Stimulated activated CD8-positive, alpha-beta memory T cell treated with anti-CD3 and anti-CD28 coated beads, Interleukin-12 subunit alpha, Interleukin-12 subunit beta, amount 100 ng/mL, for 4 hours (primary cell): Measurements from ENCODE around the gene GSX2.
"Not testable (repeated sequence)": the region's sequence is repeated elsewhere in the genome, so short reads cannot be mapped to it uniquely, and the experiment has no call there.

Experiments
- DNase-seq: peaks from one replicate; pipeline ENCODE4 v3.0.0-alpha.2; 2020; ENCODE audit warnings: low read depth

Gene GSX2

DNA sequence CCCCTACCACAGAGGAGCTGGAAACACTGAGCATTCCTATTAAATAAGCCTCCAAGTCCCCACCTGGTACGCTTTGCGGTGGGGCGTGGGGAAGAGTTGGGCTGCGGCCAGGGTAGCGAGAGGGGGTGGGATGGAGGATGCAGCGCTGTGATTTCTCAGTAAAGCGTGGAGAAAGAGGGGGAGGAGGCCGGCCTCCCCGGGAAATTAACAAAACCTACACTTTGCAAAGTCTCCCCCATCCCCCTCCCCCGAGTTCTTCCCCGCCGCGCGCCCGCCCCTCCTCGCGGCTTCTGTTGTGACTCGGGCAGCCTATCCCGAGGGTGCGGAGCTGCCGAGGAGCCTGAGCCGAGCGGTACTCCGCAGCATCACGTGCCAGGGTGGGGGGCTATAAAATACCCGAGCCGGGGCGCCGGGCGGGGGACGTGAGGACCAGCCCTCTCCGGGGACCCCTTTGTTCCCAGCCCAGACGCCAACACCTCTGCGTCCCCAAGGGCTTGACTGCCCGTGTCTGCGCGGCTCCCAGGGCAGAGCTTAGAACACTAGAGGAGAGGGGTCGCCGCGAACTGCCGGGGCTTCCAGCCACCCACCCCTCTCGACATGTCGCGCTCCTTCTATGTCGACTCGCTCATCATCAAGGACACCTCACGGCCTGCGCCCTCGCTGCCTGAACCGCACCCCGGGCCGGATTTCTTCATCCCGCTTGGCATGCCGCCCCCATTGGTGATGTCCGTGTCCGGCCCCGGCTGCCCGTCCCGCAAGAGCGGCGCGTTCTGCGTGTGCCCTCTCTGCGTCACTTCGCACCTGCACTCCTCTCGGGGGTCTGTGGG, at the start of gene GSX2:
TSS of gene GSX2 (plus strand) at position 416 of the 827 bp plus-strand sequence. CDS start at position 598, 182 bp downstream.
- DNase-seq, result no peak

DNA sequence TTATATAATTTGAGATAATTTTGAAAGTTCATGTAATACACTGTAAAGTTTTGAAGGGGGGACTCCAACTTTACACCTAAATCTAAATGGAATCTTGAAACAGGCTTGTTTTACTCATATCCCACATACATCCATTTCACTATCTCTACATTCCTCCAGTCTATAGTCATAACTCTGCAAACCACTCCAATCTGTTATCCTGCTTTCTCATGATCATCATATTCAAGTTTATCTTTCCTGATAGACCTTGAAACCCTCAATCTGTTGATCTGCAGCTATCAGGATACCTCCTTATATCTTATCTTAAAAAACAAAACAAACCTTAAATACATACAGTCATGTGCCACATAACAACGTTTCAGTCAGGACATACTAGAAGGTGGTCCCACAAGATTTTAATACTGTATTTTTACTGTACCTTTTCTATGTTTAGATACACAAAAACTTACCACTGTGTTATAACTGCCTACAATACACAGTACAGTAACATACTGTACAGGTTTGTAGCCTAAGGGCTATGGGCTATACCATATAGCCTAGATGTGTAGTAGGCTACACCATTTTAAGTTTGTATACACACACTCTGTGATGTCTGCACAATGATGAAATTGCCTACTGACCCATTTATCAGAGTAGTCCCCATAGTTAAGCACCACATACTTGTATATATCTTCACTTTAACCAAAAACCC, 49.6 kb upstream of the GSX2 start:
- no peak for DNase-seq

DNA sequence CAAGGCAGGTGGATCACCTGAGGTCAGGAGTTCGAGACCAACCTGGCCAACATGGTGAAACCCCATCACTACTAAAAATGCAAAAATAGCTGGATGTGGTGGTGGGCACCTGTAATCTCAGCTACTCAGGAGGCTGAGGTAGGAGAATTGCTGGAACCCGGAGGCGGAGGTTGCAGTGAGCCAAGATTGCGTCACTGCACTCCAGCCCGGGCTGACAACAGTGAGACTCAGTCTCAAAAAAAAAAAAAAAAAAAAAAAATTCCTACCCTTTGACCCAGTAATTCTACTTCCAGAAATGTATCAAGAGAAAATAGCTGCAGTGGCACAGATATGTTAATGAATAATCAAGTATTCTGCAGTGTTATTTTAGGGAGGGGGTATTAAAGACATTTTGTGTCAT, 46.6 kb upstream of the GSX2 start:
- DNase-seq, result not testable (repeated sequence)

DNA sequence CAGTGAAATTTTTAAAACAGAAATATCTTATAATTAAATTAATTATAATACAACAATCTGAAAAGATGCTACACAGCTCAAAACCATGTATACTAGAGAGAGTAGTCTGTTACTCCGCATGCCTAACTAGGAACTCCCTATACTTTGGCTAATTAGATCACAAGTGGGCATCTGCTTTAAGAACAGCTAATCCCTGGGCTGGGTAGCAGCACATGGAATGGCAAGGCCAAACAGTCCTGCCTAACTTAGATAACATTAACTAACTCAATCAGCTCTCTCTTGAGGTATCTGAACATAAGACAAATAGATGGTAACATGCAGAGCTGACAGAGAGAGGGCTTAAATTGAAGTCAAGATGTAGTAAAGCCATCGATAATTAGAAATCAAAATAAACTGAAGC, 45.5 kb upstream of the GSX2 start:
- DNase-seq, result no peak

DNA sequence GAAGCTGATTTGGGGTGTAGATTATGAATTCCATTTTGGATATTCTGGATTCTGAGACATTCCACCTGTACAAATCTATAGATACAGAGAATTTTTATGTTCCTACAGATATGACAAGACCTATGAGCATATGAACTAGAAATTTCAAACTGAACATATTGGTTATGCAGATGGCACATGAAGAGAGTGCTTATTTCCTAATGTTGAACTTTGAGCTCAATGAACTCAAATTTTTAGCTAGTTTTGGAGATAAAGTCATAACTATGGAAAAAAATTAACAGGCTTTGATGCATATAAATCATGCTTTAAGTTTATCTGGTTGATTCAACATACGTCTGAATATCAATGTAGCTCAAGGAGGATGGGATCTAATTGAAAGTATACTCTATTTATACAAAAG, 44.5 kb upstream of the GSX2 start:
- DNase-seq, result no peak

DNA sequence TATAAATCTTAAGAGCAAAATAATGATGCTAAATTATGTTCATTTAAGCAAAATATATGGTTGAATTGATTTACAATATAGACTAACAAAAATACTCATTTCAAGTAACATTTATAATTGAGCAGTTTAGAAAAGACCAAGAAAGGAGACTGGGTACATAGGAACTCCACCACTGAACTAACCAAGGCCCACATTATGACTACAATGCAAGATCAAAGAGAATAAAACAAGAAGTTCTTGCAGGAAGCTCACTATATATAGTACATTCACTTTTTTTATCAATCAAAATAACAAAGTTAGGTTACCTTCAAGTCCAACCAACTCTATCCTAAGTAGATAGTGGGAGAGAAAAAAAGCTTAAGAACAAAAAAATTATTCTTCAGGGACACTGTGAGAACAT, 43.6 kb upstream of the GSX2 start:
- DNase-seq, result no peak

DNA sequence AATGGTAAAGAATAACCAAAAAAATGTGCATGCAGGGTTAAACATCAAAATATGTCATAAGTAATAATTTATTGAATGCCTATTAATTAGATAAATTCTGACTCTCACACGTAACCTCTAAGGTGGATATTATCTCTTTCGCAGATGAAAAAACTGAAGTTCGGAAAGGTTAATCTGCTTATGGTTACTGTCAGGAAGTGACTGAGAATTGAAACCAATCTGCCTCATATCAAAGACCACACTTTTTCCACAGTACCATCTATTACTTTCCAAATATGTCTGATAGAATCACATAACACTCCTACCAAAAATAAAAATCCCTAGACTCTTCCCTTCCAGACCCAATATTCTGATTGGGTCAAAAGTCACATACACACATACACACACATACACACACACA, 41.8 kb upstream of the GSX2 start:
- no peak for DNase-seq

DNA sequence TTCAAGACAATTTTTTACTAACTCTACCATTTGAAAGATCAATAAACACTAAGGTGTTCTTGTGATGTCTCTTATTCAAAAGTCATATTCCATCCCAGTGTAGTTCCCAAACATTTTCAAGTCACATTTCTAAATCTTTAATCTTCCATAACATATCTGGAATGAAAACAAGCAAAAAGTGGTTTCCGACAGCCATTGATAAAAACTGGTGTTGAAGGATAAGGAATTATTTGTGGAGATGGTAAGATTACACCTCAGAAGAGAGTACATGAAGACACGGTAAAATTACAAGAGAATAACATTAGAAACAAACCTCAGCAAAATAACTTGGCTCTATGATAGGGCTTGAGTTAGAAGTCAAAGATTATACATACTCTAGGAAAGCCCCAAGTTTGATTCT, 39.8 kb upstream of the GSX2 start:
- no peak for DNase-seq

DNA sequence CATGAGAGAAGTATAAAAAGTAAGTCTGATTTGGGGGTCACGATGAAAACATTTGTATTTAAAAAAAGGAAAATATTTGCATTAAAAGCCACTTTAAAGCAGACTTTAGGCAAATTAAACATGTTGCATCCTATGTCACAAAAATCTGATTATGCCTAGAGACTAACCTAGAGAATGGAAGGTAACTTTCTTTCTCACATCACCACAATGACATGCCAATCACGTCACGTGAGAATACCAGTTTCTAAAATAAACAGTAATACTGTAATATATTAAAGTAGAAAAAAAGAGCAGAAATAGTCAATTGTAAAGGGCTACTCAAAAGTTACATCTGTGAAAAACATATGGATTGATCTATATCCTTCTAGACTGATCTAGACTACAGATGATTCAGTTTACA, 38.9 kb upstream of the GSX2 start:
- DNase-seq, result no peak

DNA sequence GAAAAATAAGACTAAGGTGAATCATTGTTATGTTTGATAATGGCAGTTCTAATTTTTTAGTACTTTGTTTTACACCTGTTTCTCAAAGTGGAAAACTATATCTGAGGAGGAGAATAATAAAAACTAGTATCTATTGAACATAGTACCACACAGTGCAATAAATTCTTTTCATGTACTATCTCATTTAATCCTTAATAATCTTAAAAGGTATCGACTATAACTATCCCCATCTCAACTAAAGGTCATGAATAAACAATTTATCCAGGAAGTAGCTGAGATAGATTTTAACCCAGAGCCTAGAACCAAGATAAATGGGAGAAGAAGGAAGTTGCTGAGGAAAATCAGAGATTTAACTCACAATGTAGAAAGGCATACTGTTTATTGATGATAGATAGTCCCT, 38.1 kb upstream of the GSX2 start:
- no peak for DNase-seq

DNA sequence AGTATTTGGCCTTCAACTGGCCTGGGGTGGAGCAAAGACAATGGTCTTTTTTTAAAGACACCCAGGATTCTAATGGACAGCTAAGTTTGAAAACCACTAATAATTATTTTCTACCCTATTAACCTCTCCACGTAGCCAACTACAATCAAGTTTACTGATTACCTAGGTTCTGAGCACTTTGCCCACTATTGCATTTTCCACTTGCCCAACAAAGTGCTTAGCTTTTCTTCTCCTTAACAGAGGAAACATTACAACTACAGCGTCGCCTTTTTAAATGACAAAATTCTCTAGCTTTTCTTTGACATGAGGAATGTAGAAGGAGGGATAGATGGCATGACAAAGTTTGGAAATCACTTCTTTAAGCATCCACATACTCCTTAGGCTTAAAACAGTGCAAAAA, 37.6 kb upstream of the GSX2 start:
- no peak for DNase-seq

DNA sequence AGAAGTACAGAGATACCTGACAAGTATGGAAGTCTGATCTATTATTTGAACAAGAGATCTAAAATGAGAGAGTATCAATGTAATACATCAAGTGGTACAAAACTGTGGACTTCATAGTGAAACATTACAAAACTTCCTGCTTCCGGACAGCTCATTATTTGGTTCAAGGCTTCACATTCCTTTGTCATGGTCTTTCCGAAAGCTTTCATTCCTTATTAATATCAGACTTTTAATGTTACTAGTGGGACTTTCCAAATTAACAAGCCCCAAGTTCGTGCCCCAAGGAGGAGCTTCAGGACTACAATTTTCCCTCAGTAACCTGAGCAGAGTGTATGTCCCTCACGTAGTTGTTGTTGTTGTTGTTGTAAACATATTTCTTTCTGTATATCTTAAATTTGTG, 36.7 kb upstream of the GSX2 start:
- no peak for DNase-seq

DNA sequence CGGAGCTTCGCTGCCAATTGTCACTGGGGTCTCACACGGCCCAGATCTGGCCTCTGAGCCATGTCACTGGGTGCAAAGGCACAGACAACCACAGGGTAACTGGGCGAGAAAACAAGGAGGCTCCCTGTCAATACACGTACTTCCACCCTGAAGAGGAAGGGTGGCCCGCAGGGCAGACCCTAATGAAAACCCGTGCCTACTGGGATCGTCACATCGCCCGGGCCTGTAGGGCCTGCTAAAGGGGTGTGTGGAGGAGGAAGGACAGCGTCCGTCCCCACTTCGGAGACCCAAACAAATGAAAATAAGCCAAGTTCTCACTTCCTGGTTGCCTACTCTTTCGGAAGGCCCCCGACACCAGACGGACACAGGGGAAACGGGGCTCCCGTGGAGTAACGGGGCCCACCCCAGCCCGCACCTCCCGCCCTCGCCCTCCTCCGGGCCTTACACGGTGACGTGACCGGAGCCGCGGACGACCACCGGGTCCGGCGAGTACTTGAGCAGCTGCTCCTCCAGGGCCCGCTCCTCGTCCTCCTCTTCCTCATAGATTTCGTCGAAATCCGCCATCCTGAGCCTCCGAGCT, 36.1 kb upstream of the GSX2 start:
- peak; percentile 13 for DNase-seq

DNA sequence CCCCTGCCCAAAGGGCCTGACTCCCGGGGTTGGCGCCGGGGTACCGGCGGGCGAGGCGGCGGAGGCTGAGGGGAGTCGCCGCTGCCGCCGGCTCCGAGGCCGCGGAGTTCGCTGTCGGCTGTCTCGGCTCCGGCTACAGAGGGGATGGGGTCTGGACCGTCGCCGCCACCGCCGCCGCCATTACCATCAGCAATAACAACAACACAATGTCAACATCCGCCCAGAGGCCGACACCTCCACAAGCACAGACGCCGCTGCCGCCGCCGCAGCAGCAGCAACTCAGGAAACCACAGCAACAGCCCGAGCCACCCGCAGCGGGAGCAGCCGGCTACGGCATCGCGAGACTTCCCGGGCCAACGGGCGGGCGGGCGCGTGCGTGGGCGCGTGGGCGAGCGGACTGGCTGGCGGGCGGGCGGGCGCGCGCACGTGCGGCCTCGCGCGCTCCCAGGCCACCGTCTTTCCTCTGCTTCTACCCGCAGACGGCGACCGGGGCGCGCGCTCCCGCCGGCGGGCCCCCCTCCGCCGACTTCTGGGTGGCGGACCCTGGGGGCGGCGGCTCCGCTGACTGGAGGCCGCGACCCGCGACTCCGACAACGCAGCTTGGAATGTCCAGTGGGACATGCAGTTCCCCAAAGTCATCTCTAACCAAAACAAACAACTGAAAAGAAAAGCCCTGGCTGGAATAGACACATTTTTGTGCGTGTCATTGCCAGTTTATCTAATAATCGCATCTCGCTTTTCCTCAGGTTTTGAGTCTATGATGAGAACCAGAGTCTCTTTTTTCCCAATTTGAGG, 35.4 kb upstream of the GSX2 start, which contains the start of gene CHIC2:
TSS of gene CHIC2 (minus strand) at position 289 of the 795 bp plus-strand sequence. CDS start 305 bp downstream, outside the sequence.
- DNase-seq, result peak; percentile 95

DNA sequence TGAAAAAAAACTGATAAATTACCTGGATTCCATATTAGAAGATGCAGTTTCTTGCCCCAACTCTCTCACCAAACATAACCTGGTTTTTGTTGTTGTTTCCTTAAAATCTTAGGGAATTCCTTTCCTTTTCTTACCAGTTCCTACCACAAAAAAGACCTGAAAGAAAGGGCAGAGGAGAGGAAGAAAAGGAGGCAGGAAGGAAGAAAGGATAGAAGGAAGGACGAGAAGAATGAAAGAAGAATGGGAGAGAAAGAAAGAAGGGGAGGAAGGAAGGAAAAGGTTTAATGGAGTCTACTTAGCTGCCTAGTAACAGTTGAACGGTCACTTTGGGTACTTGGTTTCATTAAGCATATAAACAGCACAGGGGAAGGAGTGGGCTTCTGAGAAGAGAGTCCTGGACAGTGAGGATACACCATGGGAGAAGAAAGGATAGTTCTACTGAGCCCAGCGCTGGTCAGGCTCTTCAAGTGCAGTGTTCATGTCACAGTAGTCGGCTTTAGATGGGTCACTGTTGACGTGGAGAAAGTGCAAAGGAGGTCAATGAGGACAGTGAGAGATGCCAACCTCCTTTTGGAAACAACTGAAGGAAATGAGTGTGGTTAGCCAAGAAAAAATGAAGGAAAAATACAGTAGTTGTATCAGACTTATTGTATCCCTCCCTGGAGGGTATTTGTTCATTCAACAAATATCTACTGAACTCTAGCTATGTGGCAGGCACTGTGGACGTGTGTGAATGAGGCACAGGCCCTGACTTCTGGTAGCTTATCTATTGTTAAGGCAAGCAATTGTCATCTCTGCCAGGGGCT, 34.5 kb upstream of the GSX2 start:
- DNase-seq, result no peak

DNA sequence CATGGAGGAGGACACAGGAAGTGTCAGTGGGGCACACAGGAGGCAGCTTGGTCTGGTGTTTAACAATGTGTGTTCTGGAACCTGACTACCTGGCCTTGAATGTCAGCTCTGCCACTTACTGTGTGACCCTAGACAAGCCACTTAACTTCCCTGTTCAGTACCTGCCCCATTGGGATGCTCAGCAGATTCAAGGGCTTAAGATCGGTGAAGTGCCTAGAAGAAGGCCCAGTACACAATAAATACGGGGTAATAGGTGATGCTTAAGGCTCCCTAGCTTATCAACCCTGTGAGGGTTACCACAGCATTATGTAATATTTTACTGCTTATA, 33.9 kb upstream of the GSX2 start:
- no peak for DNase-seq

DNA sequence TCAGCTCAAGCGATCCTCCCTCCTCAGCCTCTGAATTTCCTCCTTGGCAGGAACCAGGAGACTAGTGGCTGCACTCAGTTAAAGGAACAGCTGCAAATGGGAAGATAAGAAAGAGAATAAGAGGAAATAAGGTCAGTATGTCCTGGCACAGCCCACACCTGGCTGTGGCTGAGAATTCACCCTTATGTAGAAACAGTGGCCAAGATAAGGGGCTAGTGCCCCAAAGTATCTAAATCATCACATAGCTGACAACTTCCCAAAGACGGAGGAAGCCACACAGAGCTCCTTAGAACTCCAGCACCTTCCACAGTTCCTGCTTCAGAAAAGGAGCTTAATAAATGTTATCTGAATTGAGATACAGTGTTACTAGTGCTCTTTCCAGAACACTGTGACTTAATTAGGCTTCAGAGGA, 33.2 kb upstream of the GSX2 start:
- no peak for DNase-seq

DNA sequence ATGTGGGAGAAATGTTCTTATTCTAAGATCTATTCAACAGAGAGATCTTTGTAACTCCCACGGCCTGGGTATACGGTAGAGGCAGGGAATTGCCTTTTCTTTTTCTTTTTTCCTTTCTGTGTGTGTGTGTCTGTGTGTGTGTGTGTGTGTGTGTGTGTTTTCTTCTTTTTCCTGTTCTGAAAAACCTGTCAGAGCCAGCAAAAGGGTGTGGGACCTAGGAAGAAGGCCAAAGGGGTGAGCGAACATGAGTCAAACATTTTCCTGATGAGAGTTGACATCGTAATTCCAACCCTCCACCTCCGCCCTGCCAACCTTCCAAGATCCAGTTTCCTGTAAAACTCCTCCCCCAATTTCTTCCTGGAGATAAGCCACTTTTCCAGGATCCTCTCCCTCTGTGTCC, 32.8 kb upstream of the GSX2 start:
- DNase-seq, result no peak

DNA sequence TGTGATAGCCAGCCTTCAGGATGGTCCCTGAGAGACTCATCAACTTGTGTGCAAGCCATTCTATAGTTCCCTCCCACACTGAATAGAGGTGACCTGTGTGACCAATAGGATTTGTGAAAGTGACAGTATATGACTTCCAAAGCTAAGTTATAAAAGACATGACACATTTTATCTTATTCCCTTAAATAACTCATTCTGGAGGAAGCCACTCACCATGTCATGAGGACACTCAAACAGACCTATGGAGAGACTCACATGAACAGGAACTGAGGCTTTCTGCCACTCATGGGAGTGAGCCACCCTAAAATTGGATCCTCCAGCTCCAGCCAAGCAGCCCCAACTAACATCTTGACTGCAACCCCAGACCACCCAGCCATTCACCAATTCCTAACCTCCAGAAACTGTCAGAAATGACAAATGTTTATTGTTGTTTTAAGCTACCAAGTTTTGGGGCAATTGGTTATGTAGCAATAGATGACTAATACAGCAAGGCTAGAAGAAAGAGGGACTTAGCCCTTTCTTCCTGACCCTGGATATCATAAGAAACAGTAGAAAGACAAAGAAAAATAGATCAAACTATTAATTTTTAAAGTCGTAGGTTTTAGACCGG, 26.6 kb upstream of the GSX2 start:
- no peak for DNase-seq

DNA sequence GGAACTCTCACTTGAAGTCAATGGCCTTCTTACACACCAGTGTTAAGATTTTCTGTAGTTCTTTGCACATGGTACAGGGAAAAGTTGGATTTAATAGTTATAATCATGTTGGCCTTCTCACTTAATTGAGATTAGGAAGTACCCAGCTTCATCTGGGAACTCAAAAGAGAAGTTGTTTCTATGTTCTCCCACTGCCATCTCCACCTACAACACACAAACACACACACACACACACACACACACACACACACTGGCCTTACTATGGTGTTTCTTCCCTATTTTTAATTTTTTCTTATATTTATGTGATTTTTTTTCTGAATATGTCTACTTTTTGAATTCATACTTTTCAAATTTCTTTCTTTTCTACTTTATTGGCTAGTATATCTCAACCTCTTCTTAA, 25.6 kb upstream of the GSX2 start:
- DNase-seq, result no peak

DNA sequence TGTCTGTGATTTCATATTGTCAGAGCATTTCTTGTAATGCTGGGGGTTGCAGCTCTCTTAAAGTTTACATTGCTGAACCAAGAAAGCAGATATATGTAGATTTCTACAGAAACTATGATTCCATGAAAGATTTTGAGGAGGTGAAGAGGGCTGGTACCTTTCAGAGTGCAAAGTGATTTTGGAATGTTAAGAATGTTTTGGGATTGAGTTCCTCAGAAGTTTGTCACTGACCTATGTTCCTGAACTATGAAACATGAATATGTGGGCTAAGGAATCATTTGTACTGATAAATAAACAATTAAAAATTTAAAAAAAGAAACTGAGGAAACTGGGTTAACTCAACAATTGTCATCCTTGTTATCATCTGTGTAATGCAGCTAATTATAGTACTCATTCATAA, 23.3 kb upstream of the GSX2 start:
- no peak for DNase-seq
